ENCODE results near the gene HERPUD1. TPM values are rescaled to one million over a fixed set of nuclear protein-coding genes. Genes with fewer than 3 reads are reported as not detected.

HERPUD1 gene
- total RNA-seq, 2 experiments from 2014 or later, result 140 to 342 TPM

GRCh38 chr16:56977216-56977615 is 45.3 kb downstream of the HERPUD1 start:
- BruUV-seq (replicated peaks), result no TSS peak
- Histone ChIP-seq H3K36me3 (ENCODE audit: insufficient read depth, low read length) (peaks cover 7% of the 10 kb centered on the region; the same call in 1 of the 2 replicates), H3K9me3 (ENCODE audit: low read length) (no peaks in the 10 kb centered on the region), H3K4me2 (ENCODE audit: low read length) (no peak overlapping the region), H4K20me1 (ENCODE audit: insufficient read depth, low read length) (no peaks in the 10 kb centered on the region), H2AFZ (ENCODE audit: low read length) (no peak overlapping the region), H3K27ac (ENCODE audit: low read depth, low read length, poor library complexity, severe bottlenecking) (peak overlapping the region; percentile 80), H3K4me3 (ENCODE audit: low read depth, low read length, poor library complexity, severe bottlenecking) (no peak overlapping the region), H3K4me1 (ENCODE audit: insufficient read depth, low read length, poor library complexity, severe bottlenecking) (peaks cover 95% of the 10 kb centered on the region), H3K79me2 (ENCODE audit: insufficient read depth, low read depth, low read length) (no peaks in the 10 kb centered on the region), H3K9me2 (ENCODE audit: insufficient read depth, low read length) (no peaks in the 10 kb centered on the region)
- ChIA-PET CTCF (ENCODE audit: unreplicated experiment) (interaction anchor here (1.4 kb wide), 1 partner anchor 11 kb away, joined by 4 read pairs; no protein-coding TSS in a partner anchor), POLR2A (interaction anchor here (0.5 to 2.7 kb wide), 7 partner anchors 7 to 213 kb away, joined by 3 to 22 read pairs (median 4); partner anchors contain the start of gene NLRC5)
- intact Hi-C loops (cut with micrococcal nuclease; ENCODE audit: unreplicated experiment), result no loop called here
- DNase-seq (ENCODE audit: low spot score), result no peak
- no peak for TF ChIP-seq EZH2phosphoT487 (IDR thresholded peaks at IDR 0.05; ENCODE audit: borderline replicate concordance, low read depth, low read length)
- TF ChIP-seq, protein P1, sequence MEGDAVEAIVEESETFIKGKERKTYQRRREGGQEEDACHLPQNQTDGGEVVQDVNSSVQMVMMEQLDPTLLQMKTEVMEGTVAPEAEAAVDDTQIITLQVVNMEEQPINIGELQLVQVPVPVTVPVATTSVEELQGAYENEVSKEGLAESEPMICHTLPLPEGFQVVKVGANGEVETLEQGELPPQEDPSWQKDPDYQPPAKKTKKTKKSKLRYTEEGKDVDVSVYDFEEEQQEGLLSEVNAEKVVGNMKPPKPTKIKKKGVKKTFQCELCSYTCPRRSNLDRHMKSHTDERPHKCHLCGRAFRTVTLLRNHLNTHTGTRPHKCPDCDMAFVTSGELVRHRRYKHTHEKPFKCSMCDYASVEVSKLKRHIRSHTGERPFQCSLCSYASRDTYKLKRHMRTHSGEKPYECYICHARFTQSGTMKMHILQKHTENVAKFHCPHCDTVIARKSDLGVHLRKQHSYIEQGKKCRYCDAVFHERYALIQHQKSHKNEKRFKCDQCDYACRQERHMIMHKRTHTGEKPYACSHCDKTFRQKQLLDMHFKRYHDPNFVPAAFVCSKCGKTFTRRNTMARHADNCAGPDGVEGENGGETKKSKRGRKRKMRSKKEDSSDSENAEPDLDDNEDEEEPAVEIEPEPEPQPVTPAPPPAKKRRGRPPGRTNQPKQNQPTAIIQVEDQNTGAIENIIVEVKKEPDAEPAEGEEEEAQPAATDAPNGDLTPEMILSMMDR (conservative IDR thresholded peaks at IDR 0.05; ENCODE audit: low read length), result no peak

DNA sequence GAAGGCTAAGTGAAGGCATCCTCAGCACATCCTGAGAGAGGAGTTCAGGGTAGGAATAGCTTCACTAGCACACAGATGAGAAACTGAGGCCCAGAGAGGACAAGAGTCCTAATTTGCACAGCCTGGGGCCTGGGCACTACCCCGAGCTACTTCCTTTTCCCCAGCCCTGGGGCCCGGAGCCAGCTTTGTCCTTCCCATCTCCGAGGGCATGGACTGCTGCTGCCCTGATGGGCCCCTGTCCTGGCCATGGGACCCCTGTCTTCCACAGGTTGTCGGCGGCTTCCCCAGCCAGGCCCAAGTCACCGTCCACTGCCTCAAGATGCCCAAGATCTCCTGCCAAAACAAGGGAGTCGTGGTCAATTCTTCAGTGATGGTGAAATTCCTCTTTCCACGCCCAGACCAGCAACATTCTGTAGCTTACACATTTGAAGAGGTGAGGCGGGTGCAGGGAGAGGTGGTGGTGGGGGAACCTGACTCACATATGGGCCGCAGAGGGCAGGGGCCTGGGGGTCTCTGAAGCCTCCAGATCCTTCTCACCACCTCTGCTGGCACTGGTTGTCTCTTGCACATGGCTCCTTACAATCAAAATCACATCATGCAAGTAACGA is 46.0 kb downstream of the HERPUD1 start:
- TF ChIP-seq, protein P1 (conservative IDR thresholded peaks at IDR 0.05; ENCODE audit: low read length), result no peak
- TF ChIP-seq EZH2phosphoT487 (IDR thresholded peaks at IDR 0.05; ENCODE audit: borderline replicate concordance, low read depth, low read length), result no peak
- POLR2A ChIA-PET, result interaction anchor here (0.6 to 2.7 kb wide), 13 partner anchors 8 to 108 kb away, joined by 3 to 22 read pairs (median 4); partner anchors contain the start of gene NLRC5
- BruUV-seq (replicated peaks), result no TSS peak
- Histone ChIP-seq H3K79me2 (ENCODE audit: insufficient read depth, low read depth, low read length) (no peaks in the 10 kb centered on the region), H3K36me3 (ENCODE audit: insufficient read depth, low read length) (peaks cover 7% of the 10 kb centered on the region; the same call in 1 of the 2 replicates), H3K4me2 (ENCODE audit: low read length) (peak overlapping the region; percentile 44), H3K27ac (ENCODE audit: low read depth, low read length, poor library complexity, severe bottlenecking) (peak overlapping the region; percentile 80), H4K20me1 (ENCODE audit: insufficient read depth, low read length) (no peaks in the 10 kb centered on the region), H3K4me3 (ENCODE audit: low read depth, low read length, poor library complexity, severe bottlenecking) (no peak overlapping the region), H3K9me3 (ENCODE audit: low read length) (no peaks in the 10 kb centered on the region), H3K9me2 (ENCODE audit: insufficient read depth, low read length) (no peaks in the 10 kb centered on the region), H2AFZ (ENCODE audit: low read length) (0 out of 2 replicates have a peak overlapping the region, but pooled peaks have one; percentile 29), H3K4me1 (ENCODE audit: insufficient read depth, low read length, poor library complexity, severe bottlenecking) (peaks cover 95% of the 10 kb centered on the region)
- DNase-seq (ENCODE audit: low spot score), result no peak
- intact Hi-C loops (cut with micrococcal nuclease; ENCODE audit: unreplicated experiment), result no loop called here
- CTCF ChIA-PET (ENCODE audit: unreplicated experiment), result interaction anchor here (0.9 to 1.4 kb wide), 2 partner anchors 10 to 64 kb away, joined by 3 to 4 read pairs; no protein-coding TSS in a partner anchor

DNA sequence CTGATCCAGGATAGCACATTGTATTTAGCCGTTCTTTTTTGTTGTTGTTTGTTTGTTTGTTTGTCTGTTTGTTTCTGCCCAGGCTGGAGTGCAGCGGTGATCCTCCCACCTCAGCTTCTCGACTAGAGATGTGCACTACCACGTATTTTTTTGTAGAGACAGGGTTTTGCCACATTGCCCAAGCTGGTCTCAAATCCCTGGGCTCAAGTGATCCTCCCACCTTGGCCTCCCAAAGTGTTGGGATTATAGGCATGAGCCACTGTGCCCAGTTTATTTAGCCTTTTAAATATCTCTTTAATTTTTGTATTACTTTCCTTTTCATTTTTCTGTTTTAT is 48.2 kb downstream of the HERPUD1 start:
- TF ChIP-seq, protein P1 (conservative IDR thresholded peaks at IDR 0.05; ENCODE audit: low read length), result no peak
- no peak for TF ChIP-seq EZH2phosphoT487 (IDR thresholded peaks at IDR 0.05; ENCODE audit: borderline replicate concordance, low read depth, low read length)
- no peaks in the 10 kb centered on the region for H4K20me1 ChIP-seq (ENCODE audit: insufficient read depth, low read length)
- H3K27ac ChIP-seq (ENCODE audit: low read depth, low read length, poor library complexity, severe bottlenecking), result peak overlapping the region; percentile 80
- H3K36me3 ChIP-seq (ENCODE audit: insufficient read depth, low read length), result peaks cover 19% of the 10 kb centered on the region; the same call in 1 of the 2 replicates
- ChIA-PET CTCF (ENCODE audit: unreplicated experiment) (no interaction called here), POLR2A (interaction anchor here (1.2 kb wide), 1 partner anchor 61 kb away, joined by 4 read pairs; no protein-coding TSS in a partner anchor)
- H3K9me3 ChIP-seq (ENCODE audit: low read length), result no peaks in the 10 kb centered on the region
- H3K4me1 ChIP-seq (ENCODE audit: insufficient read depth, low read length, poor library complexity, severe bottlenecking), result peaks cover 95% of the 10 kb centered on the region
- BruUV-seq (replicated peaks), result TSS peak; percentile 65
- no peaks in the 10 kb centered on the region for H3K9me2 ChIP-seq (ENCODE audit: insufficient read depth, low read length)
- H2AFZ ChIP-seq (ENCODE audit: low read length), result no peak overlapping the region
- no peak overlapping the region for H3K4me2 ChIP-seq (ENCODE audit: low read length)
- H3K79me2 ChIP-seq (ENCODE audit: insufficient read depth, low read depth, low read length), result no peaks in the 10 kb centered on the region
- no peak for DNase-seq (ENCODE audit: low spot score)
- intact Hi-C loops (cut with micrococcal nuclease; ENCODE audit: unreplicated experiment), result no loop called here
- no peak overlapping the region for H3K4me3 ChIP-seq (ENCODE audit: low read depth, low read length, poor library complexity, severe bottlenecking)
